ENCODE measurements around the gene ANAPC1. TPM values are rescaled to one million over a fixed set of nuclear protein-coding genes. Genes with fewer than 3 reads are reported as not detected.
A peak's percentile ranks its signal among the peaks of the same experiment; 100 is the strongest.
"Not testable (repeated sequence)": the region's sequence is repeated elsewhere in the genome, so short reads cannot be mapped to it uniquely, and the experiment has no call there.

Gene ANAPC1
- total and polyA plus RNA-seq, 7 donors: 6.5 to 42.4 (median 23.4) TPM

GRCh38 chr2:111896024-111896423 lies 12.0 kb upstream of the ANAPC1 start:
- H3K27me3 ChIP-seq: no peaks in the 10 kb centered on the region
- H3K36me3 ChIP-seq: no peaks in the 10 kb centered on the region
- H3K9me3 ChIP-seq: no peaks in the 10 kb centered on the region
- peaks cover 0 to 36% (median 19%) of the 10 kb centered on the region in 4 donors for H3K4me1 ChIP-seq
- no peak overlapping the region for H3K4me3 ChIP-seq
- intact Hi-C loops (cut with DNase I): loop anchor here (5.0 to 10.0 kb wide), 4 partner anchors 51 to 751 kb away; partner anchors contain the start of genes SLC20A1, ZC3H6 and ZC3H8
- WGBS, 2 donors: 35 to 69% methylated on average over 3 of the region's 3 CpGs
- TF ChIP-seq EP300 (IDR thresholded peaks at IDR 0.05) (no peak), POLR2A (IDR thresholded peaks at IDR 0.05) (peak in 1 of 2 donors; percentile 6), POLR2AphosphoS5 (IDR thresholded peaks at IDR 0.05) (peak in 1 of 4 donors; percentile 53)
- no peak for DNase-seq
- no peak overlapping the region for H3K27ac ChIP-seq

GRCh38 chr2:111884592-111884964 lies 585 bp upstream of the ANAPC1 start:
- Histone ChIP-seq H3K9me3 (no peaks in the 10 kb centered on the region), H3K4me3 (peak overlapping the region; percentile 90 to 99 (median 94)), H3K4me1 (peaks cover 0 to 18% (median 12%) of the 10 kb centered on the region in 4 donors), H3K36me3 (peaks cover 0 to 8% (median 2%) of the 10 kb centered on the region in 4 donors), H3K27me3 (no peaks in the 10 kb centered on the region), H3K27ac (peak overlapping the region; percentile 84 to 89 (median 85))
- TF ChIP-seq POLR2A (IDR thresholded peaks at IDR 0.05) (no peak), POLR2AphosphoS5 (IDR thresholded peaks at IDR 0.05) (no peak), EP300 (IDR thresholded peaks at IDR 0.05) (no peak), CTCF (IDR thresholded peaks at IDR 0.05) (no peak)
- intact Hi-C loops (cut with DNase I): no loop called here
- DNase-seq: no peak
- 4 to 16% methylated on average over 11 of the region's 11 CpGs for WGBS, 2 donors

- peaks cover 0 to 36% (median 2%) of the 10 kb centered on the region in 4 donors for H3K36me3 ChIP-seq
- 95 to 96% methylated on average over 2 of the region's 2 CpGs for WGBS, 2 donors
Measured at GRCh38 chr2:111872806-111873205, 11.2 kb downstream of the ANAPC1 start.

GRCh38 chr2:111865124-111865523 lies 18.9 kb downstream of the ANAPC1 start:
- H3K9me3 ChIP-seq; intact Hi-C loops (cut with DNase I); H3K27me3 ChIP-seq; DNase-seq; H3K4me3 ChIP-seq; H3K4me1 ChIP-seq; H3K27ac ChIP-seq: not testable (repeated sequence)
- WGBS, 2 donors: 18 to 59% methylated on average over 2 of the region's 3 CpGs
- H3K36me3 ChIP-seq: peaks cover 0 to 26% (median 0%) of the 10 kb centered on the region in 4 donors

More at GRCh38 chr2:111872806-111873205, 11.2 kb downstream of the ANAPC1 start:
- H3K4me1 ChIP-seq; H3K27ac ChIP-seq; H3K9me3 ChIP-seq; H3K27me3 ChIP-seq; intact Hi-C loops (cut with DNase I); DNase-seq; H3K4me3 ChIP-seq: not testable (repeated sequence)

GRCh38 chr2:111860005-111860404 lies 24.0 kb downstream of the ANAPC1 start:
- H3K27me3 ChIP-seq; H3K27ac ChIP-seq; H3K4me1 ChIP-seq; H3K4me3 ChIP-seq; DNase-seq; H3K9me3 ChIP-seq; intact Hi-C loops (cut with DNase I): not testable (repeated sequence)
- WGBS, 2 donors: 33 to 80% methylated on average over 3 of the region's 3 CpGs
- H3K36me3 ChIP-seq: peaks cover 0 to 34% (median 0%) of the 10 kb centered on the region in 4 donors

- H3K27me3 ChIP-seq; H3K9me3 ChIP-seq; intact Hi-C loops (cut with DNase I); H3K4me3 ChIP-seq; DNase-seq; H3K4me1 ChIP-seq; H3K27ac ChIP-seq: not testable (repeated sequence)
- 92 to 96% methylated on average over 3 of the region's 3 CpGs for WGBS, 2 donors
- H3K36me3 ChIP-seq: peaks cover 0 to 31% (median 0%) of the 10 kb centered on the region in 4 donors
Measured at GRCh38 chr2:111852544-111852943, 31.4 kb downstream of the ANAPC1 start.

- peaks cover 0 to 22% (median 0%) of the 10 kb centered on the region in 4 donors for H3K36me3 ChIP-seq
- H3K4me1 ChIP-seq; H3K27ac ChIP-seq; H3K4me3 ChIP-seq; H3K9me3 ChIP-seq; H3K27me3 ChIP-seq; DNase-seq; intact Hi-C loops (cut with DNase I): not testable (repeated sequence)
- 12 to 41% methylated on average over 4 of the region's 4 CpGs for WGBS, 2 donors
- peak in 1 of 4 experiments; percentile 28 for TF ChIP-seq CTCF (IDR thresholded peaks at IDR 0.05)
Measured at GRCh38 chr2:111850646-111851045, 33.3 kb downstream of the ANAPC1 start.

- H3K36me3 ChIP-seq: peaks cover 0 to 20% (median 3%) of the 10 kb centered on the region in 4 donors
- intact Hi-C loops (cut with DNase I); H3K27me3 ChIP-seq; DNase-seq; H3K4me3 ChIP-seq; H3K9me3 ChIP-seq: not testable (repeated sequence)
- H3K27ac ChIP-seq: peak overlapping the region in 1 of 4 donors; percentile 21
- H3K4me1 ChIP-seq: peaks cover 0 to 15% (median 0%) of the 10 kb centered on the region in 4 donors
- 50 to 63% methylated on average over 2 to 3 of the region's 3 CpGs for WGBS, 2 donors
Measured at GRCh38 chr2:111839625-111840282, 44.2 kb downstream of the ANAPC1 start.

- WGBS, 2 donors: 36 to 63% methylated on average over 1 of the region's 1 CpG
- DNase-seq; H3K4me3 ChIP-seq; H3K27me3 ChIP-seq; intact Hi-C loops (cut with DNase I); H3K9me3 ChIP-seq: not testable (repeated sequence)
- peaks cover 0 to 24% (median 3%) of the 10 kb centered on the region in 4 donors for H3K36me3 ChIP-seq
- H3K27ac ChIP-seq: peak overlapping the region in 1 of 4 donors; percentile 21
- H3K4me1 ChIP-seq: peaks cover 0 to 15% (median 0%) of the 10 kb centered on the region in 4 donors
Measured at GRCh38 chr2:111838992-111839391, 45.0 kb downstream of the ANAPC1 start.

GRCh38 chr2:111834221-111834620 lies 49.8 kb downstream of the ANAPC1 start:
- H3K9me3 ChIP-seq; H3K27ac ChIP-seq; H3K27me3 ChIP-seq; H3K4me3 ChIP-seq; intact Hi-C loops (cut with DNase I); DNase-seq; H3K4me1 ChIP-seq: not testable (repeated sequence)
- H3K36me3 ChIP-seq: peaks cover 0 to 37% (median 0%) of the 10 kb centered on the region in 4 donors
- 93 to 94% methylated on average over 3 of the region's 3 CpGs for WGBS, 2 donors
